Thyroid gland (tissue), 4 donors: ENCODE results near the gene C5AR2.

Source experiments
- POLR2A ChIP-seq, 2 donors: fragments of 450-650 bp; IDR thresholded peaks; one replicate each; pipeline ENCODE4 v1.6.1; 2017; ENCODE audit warnings: antibody characterized with exemption in 2 of 2, mild to moderate bottlenecking in 2 of 2, moderate library complexity in 1 of 2
- TF ChIP-seq, protein P1 (sequence below), 6 experiments: fragments of 200-600 bp in 3 of 6; fragments of 450-650 bp in 3 of 6; sonication (generic) in 3 of 6; IDR thresholded peaks; one replicate each; pipeline ENCODE4 v1.5.1; 2016 to 2019; ENCODE audit warnings: antibody characterized with exemption in 6 of 6, mild to moderate bottlenecking in 2 of 6, inconsistent platforms in 1 of 6, moderate library complexity in 1 of 6

DNA sequence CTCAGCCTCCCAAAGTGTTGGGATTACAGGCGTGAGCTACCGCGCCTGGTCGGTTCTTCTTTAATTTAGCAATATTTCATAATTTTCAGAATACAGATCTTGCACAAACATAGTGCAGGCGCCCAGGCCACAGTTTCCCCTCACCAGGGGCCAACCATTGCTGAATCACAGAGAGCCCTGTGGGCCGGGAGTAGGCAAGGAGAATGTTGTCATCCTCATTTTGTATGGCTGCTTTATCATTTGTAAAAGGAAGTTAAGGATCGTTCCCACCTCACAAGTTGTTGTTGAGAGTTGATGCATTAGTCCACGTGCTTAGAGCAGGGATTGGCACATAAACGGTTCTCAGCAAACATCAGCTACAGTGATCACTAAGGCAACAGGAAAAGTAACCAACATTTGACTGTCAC is 57.2 kb downstream of the C5AR2 start:
- TF ChIP-seq, protein P1, sequence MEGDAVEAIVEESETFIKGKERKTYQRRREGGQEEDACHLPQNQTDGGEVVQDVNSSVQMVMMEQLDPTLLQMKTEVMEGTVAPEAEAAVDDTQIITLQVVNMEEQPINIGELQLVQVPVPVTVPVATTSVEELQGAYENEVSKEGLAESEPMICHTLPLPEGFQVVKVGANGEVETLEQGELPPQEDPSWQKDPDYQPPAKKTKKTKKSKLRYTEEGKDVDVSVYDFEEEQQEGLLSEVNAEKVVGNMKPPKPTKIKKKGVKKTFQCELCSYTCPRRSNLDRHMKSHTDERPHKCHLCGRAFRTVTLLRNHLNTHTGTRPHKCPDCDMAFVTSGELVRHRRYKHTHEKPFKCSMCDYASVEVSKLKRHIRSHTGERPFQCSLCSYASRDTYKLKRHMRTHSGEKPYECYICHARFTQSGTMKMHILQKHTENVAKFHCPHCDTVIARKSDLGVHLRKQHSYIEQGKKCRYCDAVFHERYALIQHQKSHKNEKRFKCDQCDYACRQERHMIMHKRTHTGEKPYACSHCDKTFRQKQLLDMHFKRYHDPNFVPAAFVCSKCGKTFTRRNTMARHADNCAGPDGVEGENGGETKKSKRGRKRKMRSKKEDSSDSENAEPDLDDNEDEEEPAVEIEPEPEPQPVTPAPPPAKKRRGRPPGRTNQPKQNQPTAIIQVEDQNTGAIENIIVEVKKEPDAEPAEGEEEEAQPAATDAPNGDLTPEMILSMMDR (IDR thresholded peaks at IDR 0.05), result no peak
- no peak for TF ChIP-seq POLR2A (IDR thresholded peaks at IDR 0.05)
